Measurements from ENCODE around the gene NUTM1.

NUTM1 gene

DNA sequence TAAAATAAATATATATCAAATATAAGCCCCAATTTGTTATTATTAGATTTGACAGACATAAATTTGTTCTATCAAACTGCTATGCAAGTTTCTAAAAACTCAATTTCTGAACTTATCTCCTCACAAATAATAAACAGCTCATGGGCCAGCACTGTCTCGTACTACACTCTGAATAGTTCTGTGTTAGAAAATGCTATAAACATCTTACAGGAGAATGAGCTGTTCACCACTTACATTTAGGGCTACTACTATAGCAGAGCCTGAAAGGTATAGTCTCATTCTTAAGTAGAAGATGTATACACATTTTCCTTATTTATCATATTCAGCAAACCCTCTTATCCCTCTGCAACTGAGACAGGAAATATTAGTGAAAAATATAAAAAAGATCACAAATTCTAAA is 18.2 kb upstream of the NUTM1 start:
- TF ChIP-seq FOXP2 (optimal IDR thresholded peaks at IDR 0.05; ENCODE audit: borderline replicate concordance, extremely low read depth, extremely low read length, insufficient read depth): no peak
- no peak for TF ChIP-seq SIN3A (IDR thresholded peaks at IDR 0.05; ENCODE audit: borderline replicate concordance, insufficient read depth, low read length)
- TF ChIP-seq, protein P1, sequence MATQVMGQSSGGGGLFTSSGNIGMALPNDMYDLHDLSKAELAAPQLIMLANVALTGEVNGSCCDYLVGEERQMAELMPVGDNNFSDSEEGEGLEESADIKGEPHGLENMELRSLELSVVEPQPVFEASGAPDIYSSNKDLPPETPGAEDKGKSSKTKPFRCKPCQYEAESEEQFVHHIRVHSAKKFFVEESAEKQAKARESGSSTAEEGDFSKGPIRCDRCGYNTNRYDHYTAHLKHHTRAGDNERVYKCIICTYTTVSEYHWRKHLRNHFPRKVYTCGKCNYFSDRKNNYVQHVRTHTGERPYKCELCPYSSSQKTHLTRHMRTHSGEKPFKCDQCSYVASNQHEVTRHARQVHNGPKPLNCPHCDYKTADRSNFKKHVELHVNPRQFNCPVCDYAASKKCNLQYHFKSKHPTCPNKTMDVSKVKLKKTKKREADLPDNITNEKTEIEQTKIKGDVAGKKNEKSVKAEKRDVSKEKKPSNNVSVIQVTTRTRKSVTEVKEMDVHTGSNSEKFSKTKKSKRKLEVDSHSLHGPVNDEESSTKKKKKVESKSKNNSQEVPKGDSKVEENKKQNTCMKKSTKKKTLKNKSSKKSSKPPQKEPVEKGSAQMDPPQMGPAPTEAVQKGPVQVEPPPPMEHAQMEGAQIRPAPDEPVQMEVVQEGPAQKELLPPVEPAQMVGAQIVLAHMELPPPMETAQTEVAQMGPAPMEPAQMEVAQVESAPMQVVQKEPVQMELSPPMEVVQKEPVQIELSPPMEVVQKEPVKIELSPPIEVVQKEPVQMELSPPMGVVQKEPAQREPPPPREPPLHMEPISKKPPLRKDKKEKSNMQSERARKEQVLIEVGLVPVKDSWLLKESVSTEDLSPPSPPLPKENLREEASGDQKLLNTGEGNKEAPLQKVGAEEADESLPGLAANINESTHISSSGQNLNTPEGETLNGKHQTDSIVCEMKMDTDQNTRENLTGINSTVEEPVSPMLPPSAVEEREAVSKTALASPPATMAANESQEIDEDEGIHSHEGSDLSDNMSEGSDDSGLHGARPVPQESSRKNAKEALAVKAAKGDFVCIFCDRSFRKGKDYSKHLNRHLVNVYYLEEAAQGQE (IDR thresholded peaks at IDR 0.05; ENCODE audit: insufficient read depth in 1 of 2, low read depth in 2 of 2, low read length in 2 of 2): no peak
- no peak for TF ChIP-seq POLR2AphosphoS5 (IDR thresholded peaks at IDR 0.05; ENCODE audit: low read depth, low read length)

DNA sequence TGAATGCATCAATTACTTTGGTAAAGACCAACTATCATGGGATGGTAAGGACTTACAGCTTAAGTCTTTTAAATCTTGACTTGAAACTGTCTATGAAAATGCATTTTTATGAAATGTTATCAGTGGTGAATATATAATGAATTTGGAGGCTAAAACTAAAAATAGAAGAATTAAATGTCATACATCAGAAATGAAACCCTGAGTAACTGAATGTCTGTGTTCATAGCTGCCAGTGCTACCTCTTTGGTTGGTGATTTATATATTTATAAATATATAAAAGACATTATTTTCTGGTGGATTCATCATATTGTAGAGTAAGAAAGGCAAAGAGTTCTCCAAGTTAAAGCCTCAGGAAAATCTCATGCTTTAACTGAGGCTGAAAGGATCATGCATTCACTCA is 17.7 kb upstream of the NUTM1 start:
- TF ChIP-seq, protein P1 (IDR thresholded peaks at IDR 0.05; ENCODE audit: insufficient read depth in 1 of 2, low read depth in 2 of 2, low read length in 2 of 2): no peak
- TF ChIP-seq SIN3A (IDR thresholded peaks at IDR 0.05; ENCODE audit: borderline replicate concordance, insufficient read depth, low read length) (no peak), TAF1 (IDR thresholded peaks at IDR 0.05; ENCODE audit: borderline replicate concordance, insufficient read depth, low read length) (no peak), FOXP2 (optimal IDR thresholded peaks at IDR 0.05; ENCODE audit: borderline replicate concordance, extremely low read depth, extremely low read length, insufficient read depth) (no peak), POLR2AphosphoS5 (IDR thresholded peaks at IDR 0.05; ENCODE audit: low read depth, low read length) (no peak)

DNA sequence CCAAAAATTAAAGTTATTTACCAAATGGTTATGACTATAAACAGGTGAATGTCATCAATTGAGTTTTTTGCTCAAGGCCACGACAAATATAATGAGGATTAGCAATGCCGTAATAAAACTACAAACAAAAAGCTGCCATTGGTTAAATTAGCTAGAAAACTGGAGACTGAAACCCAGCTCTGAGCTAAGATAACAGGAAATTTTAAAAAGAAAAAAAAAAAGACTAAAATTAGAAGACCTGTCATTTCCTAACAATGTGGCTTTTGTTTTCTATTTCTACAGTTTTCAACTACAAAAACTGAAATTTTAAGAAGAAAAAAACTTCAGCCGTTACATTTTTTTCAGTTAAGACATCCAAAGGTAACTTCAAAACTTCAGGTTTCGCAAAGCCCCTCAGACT is 15.2 kb upstream of the NUTM1 start:
- no peak for TF ChIP-seq POLR2AphosphoS5 (IDR thresholded peaks at IDR 0.05; ENCODE audit: low read depth, low read length)
- TF ChIP-seq, protein P1 (IDR thresholded peaks at IDR 0.05; ENCODE audit: insufficient read depth in 1 of 2, low read depth in 2 of 2, low read length in 2 of 2): no peak
- no peak for TF ChIP-seq TAF1 (IDR thresholded peaks at IDR 0.05; ENCODE audit: borderline replicate concordance, insufficient read depth, low read length)
- TF ChIP-seq FOXP2 (optimal IDR thresholded peaks at IDR 0.05; ENCODE audit: borderline replicate concordance, extremely low read depth, extremely low read length, insufficient read depth): no peak
- TF ChIP-seq SIN3A (IDR thresholded peaks at IDR 0.05; ENCODE audit: borderline replicate concordance, insufficient read depth, low read length): no peak

DNA sequence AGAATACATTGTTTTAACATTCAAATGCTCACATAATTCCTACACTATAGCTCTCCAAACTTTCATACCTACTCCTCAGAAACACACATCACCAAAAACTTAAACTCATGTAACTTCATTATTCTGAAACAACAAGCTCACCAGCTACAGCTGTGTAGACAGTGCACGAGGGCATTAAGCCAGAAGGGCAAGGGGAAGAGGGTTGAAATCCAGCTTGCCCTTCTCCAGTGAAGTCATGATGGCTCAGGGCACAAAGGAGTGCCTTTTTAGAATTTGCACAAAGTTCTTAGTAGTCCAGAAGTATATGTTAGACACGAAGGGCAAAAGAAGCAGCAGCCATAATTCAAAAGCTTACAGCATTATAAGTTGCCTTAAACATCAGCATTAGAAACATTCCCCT is 14.1 kb upstream of the NUTM1 start:
- TF ChIP-seq, protein P1 (IDR thresholded peaks at IDR 0.05; ENCODE audit: insufficient read depth in 1 of 2, low read depth in 2 of 2, low read length in 2 of 2): no peak
- TF ChIP-seq TAF1 (IDR thresholded peaks at IDR 0.05; ENCODE audit: borderline replicate concordance, insufficient read depth, low read length) (no peak), POLR2AphosphoS5 (IDR thresholded peaks at IDR 0.05; ENCODE audit: low read depth, low read length) (no peak), FOXP2 (optimal IDR thresholded peaks at IDR 0.05; ENCODE audit: borderline replicate concordance, extremely low read depth, extremely low read length, insufficient read depth) (no peak), SIN3A (IDR thresholded peaks at IDR 0.05; ENCODE audit: borderline replicate concordance, insufficient read depth, low read length) (no peak)

DNA sequence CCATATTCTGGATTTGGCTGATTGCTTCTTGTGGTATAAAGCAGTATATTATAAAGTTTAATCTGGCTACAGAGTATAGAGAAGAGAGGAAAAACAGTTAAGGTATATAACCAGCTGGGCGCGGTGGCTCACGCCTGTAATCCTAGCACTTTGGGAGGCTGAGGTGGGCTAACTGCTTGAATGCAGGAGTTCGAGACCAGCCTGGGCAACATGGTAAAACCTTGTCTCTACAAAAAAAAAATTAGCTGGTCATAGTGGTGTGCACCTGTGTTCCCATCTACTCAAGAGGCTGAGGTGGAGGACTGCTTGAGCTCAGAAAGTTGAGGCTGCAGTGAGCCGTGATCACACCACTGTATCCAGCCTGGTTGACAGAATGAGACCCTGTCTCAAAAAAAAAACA is 12.8 kb upstream of the NUTM1 start:
- TF ChIP-seq POLR2AphosphoS5 (IDR thresholded peaks at IDR 0.05; ENCODE audit: low read depth, low read length) (no peak), FOXP2 (optimal IDR thresholded peaks at IDR 0.05; ENCODE audit: borderline replicate concordance, extremely low read depth, extremely low read length, insufficient read depth) (no peak), SIN3A (IDR thresholded peaks at IDR 0.05; ENCODE audit: borderline replicate concordance, insufficient read depth, low read length) (no peak), TAF1 (IDR thresholded peaks at IDR 0.05; ENCODE audit: borderline replicate concordance, insufficient read depth, low read length) (no peak)
- TF ChIP-seq, protein P1 (IDR thresholded peaks at IDR 0.05; ENCODE audit: insufficient read depth in 1 of 2, low read depth in 2 of 2, low read length in 2 of 2): no peak
